GM13977 (cell line): Measurements from ENCODE around the gene MEIOSIN.
"Not testable (repeated sequence)": the region's sequence is repeated elsewhere in the genome, so short reads cannot be mapped to it uniquely, and the experiment has no call there.

Source experiments
- DNase-seq: peaks from one replicate; pipeline ENCODE4 v3.0.0; 2012; ENCODE audit warnings: low spot score
- CTCF ChIP-seq: IDR thresholded peaks from 2 replicates; pipeline ENCODE4 v1.5.1; 2012; ENCODE audit warnings: mild to moderate bottlenecking, control low read depth; ENCODE audit not compliant: insufficient read depth; ENCODE audit errors: extremely low read depth, missing control alignments
- in situ Hi-C: fragments of 300-500 bp; cut with MboI; formaldehyde crosslinking; loops from one replicate; pipeline ENCODE4 v1.12.0; 2022; ENCODE audit warnings: low sequenced_read_pairs, low pct_unique_long_range_greater_than_20kb, mixed read lengths, inconsistent platforms; ENCODE audit not compliant: unreplicated experiment

MEIOSIN gene

GRCh38 chr19:45713141-45713540, 20.1 kb upstream of the MEIOSIN start:
- no peak for DNase-seq
- no peak for TF ChIP-seq CTCF
- in situ Hi-C loops, result no loop called here

- in situ Hi-C loops, result no loop called here
- TF ChIP-seq CTCF, result no peak
- no peak for DNase-seq
Measured at GRCh38 chr19:45715139-45715538, 18.1 kb upstream of the MEIOSIN start.

- in situ Hi-C loops, result no loop called here
- DNase-seq, result no peak
- no peak for TF ChIP-seq CTCF
Measured at GRCh38 chr19:45716359-45717130, 16.7 kb upstream of the MEIOSIN start.

GRCh38 chr19:45717131-45717982, 15.9 kb upstream of the MEIOSIN start:
- TF ChIP-seq CTCF, result peak; percentile 19
- peak; percentile 97 for DNase-seq
- in situ Hi-C loops, result no loop called here

DNA sequence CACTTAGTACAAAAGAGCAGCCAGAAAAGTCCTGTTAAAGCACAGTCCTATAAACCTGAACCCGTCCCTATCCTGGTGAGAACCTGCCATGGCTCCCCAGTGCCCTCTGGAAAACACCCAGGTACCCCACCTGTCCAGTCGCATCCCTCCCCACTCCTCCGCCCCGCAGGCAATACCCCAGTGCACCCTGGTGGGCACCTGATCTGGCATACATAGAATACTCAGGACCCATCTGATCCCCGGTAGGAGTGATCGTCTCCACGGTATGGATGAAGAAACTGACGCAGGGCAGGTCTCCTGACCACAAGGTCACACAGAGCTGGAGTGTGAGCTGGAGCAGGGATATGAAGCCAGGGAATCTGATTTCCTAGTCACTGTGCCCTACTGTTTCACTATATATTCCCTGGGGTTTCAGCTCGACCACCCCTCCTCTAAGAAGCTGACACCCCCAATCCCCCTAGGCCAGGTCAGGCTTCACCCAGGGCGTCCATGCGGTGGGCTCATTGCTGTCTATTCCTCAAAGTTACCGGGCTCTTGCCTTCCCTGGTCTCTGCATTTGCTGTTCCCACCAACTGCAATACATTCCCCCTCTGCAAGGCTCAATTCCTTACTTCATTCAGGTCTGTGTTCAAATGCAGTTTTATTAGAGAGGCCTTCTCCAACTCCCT, 15.1 kb upstream of the MEIOSIN start:
- DNase-seq, result no peak
- in situ Hi-C loops, result no loop called here
- TF ChIP-seq CTCF, result no peak

DNA sequence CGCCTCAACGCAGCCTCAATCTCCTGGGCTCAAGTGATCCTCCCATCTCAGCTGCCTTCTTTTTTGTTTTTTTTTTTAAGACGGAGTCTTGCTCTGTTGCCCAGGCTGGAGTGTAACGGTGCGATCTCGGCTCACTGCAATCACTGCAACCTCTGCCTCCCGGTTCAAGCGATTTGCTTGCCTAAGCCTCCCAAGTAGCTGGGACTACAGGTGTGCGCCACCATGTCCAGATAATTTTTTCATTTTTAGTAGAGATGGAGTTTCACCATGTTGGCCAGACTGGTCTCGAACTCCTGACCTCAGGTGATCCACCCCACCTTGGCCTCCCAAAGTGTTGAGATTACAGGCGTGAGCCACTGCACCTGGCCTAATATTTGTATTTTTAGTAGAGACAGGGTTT, 13.2 kb upstream of the MEIOSIN start:
- DNase-seq, in situ Hi-C loops: not testable (repeated sequence)

DNA sequence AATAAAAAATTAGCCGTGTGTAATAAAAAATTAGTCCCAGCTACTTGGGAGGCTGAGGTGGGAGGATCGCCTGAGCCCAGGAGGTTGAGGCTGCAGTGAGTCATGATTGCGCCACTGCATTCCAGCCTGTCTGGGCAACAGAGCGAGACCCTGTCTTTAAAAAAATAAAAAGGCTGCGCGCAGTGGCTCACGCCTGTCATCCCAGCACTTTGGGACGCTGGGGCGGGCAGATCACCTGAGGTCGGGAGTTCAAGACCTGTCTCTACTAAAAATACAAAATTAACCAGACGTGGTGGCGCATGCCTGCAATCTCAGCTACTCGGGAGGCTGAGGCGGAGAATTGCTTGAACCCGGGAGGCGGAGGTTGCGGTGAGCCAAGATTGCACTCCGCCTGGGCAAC, 4.6 kb upstream of the MEIOSIN start:
- in situ Hi-C loops, result not testable (repeated sequence)

More for the DNA sequence above, 4.6 kb upstream of the MEIOSIN start:
- DNase-seq, result not testable (repeated sequence)
